ENCODE data around the gene TMEM43. TPM values are rescaled to one million over a fixed set of nuclear protein-coding genes. Genes with fewer than 3 reads are reported as not detected.

TMEM43 gene
- total RNA-seq, 3 donors from 2014 or later: 23.1 to 50.4 (median 31.3) TPM

DNA sequence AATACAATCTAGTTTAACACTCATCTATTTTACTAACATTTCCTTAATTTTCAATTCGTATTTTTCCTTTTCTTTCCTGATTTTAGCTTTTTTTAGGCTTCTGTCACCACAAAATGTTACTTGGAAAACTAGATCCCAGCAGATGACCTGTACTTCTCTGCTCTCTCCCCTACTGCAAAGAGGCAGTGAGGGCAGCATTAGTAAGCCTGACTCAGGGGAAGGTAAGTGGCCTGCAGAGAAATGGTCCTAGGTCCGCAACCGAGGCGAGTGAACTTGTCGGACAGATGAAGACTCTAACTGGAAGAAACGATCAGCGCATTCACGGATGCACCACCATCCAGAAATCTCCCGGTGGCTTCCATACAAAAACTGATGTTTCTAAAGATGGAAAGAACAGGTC, 20.4 kb downstream of the TMEM43 start:
- intact Hi-C loops (cut with DNase I, micrococcal nuclease): no loop called here
- ATAC-seq: no peak

GRCh38 chr3:14145670-14146380, 21.0 kb downstream of the TMEM43 start:
- H3K4me1 ChIP-seq (ENCODE audit: low read depth): peaks cover 11% of the 10 kb centered on the region
- no peak for DNase-seq
- intact Hi-C loops (cut with DNase I, micrococcal nuclease): no loop called here
- no peaks in the 10 kb centered on the region for H3K9me3 ChIP-seq
- TF ChIP-seq CTCF (IDR thresholded peaks at IDR 0.05): no peak
- no peak for ATAC-seq
- H3K4me3 ChIP-seq: no peak overlapping the region
- H3K36me3 ChIP-seq (ENCODE audit: low read depth): no peaks in the 10 kb centered on the region

More for the DNA sequence above, 20.4 kb downstream of the TMEM43 start:
- Histone ChIP-seq H3K4me1 (ENCODE audit: low read depth) (peaks cover 11% of the 10 kb centered on the region), H3K9me3 (no peaks in the 10 kb centered on the region), H3K36me3 (ENCODE audit: low read depth) (no peaks in the 10 kb centered on the region), H3K4me3 (no peak overlapping the region)
- DNase-seq: no peak
- no peak for TF ChIP-seq CTCF (IDR thresholded peaks at IDR 0.05)

GRCh38 chr3:14146381-14147065, 21.7 kb downstream of the TMEM43 start:
- H3K4me3 ChIP-seq: no peak overlapping the region
- intact Hi-C loops (cut with DNase I, micrococcal nuclease): no loop called here

DNA sequence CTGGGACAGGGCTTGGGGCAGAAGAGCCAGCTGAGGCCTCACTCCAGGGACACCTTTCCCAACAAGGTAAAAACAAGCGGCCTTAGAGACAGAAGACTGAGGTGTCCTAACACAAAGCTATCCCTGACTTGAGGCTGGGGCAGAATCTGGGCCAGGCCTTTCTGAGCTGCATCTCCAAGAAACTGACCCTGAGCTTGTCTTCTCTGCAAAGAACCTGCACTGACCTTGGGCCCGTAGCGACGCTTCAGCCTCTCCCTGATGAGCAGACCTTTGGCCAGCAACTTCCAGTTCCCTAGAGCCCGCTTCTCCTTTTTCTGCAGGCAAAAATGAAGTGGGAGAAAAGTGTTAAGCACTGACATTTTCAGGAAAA, 22.2 kb downstream of the TMEM43 start:
- DNase-seq: no peak
- Histone ChIP-seq H3K9me3 (no peaks in the 10 kb centered on the region), H3K36me3 (ENCODE audit: low read depth) (no peaks in the 10 kb centered on the region), H3K4me1 (ENCODE audit: low read depth) (peaks cover 11% of the 10 kb centered on the region), H3K4me3 (no peak overlapping the region)
- no peak for ATAC-seq
- no peak for TF ChIP-seq CTCF (IDR thresholded peaks at IDR 0.05)
- intact Hi-C loops (cut with DNase I, micrococcal nuclease): no loop called here

More at GRCh38 chr3:14146381-14147065, 21.7 kb downstream of the TMEM43 start:
- ATAC-seq: no peak
- no peak for TF ChIP-seq CTCF (IDR thresholded peaks at IDR 0.05)
- Histone ChIP-seq H3K4me1 (ENCODE audit: low read depth) (peaks cover 11% of the 10 kb centered on the region), H3K9me3 (no peaks in the 10 kb centered on the region), H3K36me3 (ENCODE audit: low read depth) (no peaks in the 10 kb centered on the region)
- DNase-seq: no peak

GRCh38 chr3:14147617-14148016, 22.8 kb downstream of the TMEM43 start:
- TF ChIP-seq CTCF (IDR thresholded peaks at IDR 0.05): no peak
- H3K36me3 ChIP-seq (ENCODE audit: low read depth): no peaks in the 10 kb centered on the region
- intact Hi-C loops (cut with DNase I, micrococcal nuclease): no loop called here
- DNase-seq (no peak), ATAC-seq (no peak)
- no peaks in the 10 kb centered on the region for H3K9me3 ChIP-seq
- peaks cover 11% of the 10 kb centered on the region for H3K4me1 ChIP-seq (ENCODE audit: low read depth)
- H3K4me3 ChIP-seq: no peak overlapping the region

All from mucosa of descending colon (tissue), 3 donors.